ENCODE results near the gene LARP4.
"Not testable (repeated sequence)": the region's sequence is repeated elsewhere in the genome, so short reads cannot be mapped to it uniquely, and the experiment has no call there.

Gene LARP4

DNA sequence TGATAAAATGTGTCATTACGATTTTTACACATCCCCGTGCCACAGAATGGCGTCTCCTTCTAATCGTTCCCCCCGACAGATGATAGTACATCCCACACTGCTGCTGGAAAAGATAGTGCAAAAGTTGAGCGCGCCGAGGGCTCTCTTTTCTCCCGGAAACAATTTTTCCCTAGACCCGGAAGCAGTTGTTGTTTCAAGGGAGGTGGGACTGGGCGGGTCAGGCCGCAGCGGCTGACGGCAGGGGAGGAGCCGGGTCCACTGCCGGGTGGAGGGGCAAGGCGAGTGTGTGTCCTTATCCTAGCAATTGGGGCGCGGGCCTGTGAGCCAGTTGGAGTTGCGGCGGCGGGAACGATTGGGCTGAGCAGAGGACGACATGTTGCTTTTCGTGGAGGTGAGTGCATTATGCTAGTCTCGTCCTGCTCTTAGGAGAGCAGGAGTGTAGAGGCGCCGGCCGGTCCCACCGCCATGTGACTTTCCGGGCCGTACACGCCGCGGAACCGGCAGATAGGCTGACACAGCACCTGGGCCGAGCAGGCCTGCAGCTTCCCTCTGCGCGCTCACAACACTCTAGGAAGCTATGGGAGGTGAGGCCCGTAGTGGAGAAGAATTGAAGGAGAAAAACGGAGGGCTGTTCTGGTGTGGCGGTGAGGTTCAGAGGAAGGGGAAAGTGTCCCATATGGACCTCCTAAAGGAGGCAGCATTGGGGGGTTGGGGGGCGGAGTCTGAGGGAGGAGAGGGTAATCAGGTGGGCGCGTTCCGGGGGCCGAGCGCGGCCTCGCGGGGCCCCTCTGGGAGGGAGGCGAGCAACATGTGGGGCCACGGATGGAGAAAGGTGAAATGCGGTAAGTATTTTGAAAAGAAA, at the start of gene LARP4:
Gene LARP4, plus strand, starts transcription at position 248 of the 862 bp plus-strand sequence. Its CDS starts 126 bp downstream, at position 374.
- peak; percentile 94 for DNase-seq

DNA sequence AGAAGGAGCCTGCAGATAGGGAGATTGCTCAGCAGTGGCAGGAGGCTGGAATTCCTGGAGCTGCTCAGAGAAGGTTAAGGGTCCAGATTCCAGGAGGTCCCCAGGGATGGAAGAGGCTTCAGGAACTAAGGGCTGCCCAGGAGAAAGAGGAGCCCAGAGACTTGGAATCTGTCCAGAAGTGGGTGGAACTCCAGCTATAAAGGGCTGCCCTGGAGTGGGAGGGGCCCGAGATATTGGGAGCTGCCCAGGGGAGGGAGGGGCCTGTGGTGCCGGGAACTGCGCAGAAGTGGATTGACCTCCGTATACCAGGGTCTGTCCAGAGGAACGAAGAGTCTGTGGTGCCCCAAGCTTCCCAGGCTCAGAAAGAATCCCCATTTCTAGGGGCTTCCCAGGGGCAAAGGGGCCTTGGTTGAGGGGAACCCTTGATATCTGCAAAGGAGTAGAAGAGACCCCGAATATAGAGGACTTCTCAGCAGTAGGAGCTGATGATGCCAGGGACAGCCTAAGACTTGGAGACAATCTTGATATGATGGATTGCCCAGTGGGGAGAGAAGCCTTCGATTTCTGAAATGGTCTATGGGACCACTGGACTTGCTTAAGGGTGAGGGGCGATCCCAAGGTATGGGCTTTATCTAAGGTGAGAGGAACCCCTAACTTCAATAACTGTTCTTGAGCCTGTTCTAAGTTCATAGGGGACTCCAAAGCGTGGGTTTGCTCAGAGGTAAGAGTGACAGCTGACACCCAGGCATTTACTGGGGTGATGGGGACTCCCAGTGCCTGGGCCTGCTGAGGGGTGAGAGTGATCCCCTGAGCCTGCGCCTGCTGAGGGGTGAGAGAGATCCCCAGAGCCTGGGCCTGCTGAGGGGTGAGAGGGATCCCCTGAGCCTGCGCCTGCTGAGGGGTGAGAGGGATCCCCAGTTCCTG, 49.3 kb upstream of the LARP4 start:
- DNase-seq: no peak

GRCh38 chr12:50353404-50353803, 47.3 kb upstream of the LARP4 start:
- DNase-seq: no peak

DNA sequence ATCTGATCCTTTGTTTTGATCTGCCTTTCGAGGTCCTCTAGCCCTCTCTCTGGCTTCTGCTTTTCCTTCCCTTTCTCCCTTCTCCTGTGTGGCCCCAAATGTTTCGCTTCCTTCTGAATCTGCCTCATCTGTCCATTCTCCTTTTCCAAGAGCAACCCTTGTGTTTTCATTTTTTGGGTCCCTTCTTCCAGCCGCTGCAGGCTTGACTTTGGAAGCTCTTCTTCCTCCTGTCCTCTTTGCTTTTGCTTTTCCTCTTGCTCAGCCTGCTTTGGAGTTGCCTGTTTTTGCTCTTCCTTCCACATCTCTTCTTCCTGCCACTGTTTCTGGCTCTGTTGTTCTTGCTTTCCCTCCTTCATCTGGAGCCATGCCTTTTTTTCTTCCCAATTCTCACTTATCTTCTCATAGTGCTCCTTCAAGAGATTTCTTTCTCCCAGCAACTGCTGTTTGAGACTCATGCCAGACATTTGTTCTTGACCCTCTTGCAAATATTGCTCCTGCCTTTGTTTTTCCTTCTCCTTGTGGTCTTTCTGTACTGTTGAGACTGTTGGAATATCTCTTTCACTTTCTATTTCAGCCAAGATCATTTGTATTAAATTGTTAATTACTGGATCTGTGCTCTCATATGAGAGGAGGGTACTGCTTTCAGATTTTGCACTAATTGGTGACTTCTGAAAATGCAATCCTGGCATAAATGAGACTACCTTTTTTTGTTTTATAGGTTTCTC, 46.7 kb upstream of the LARP4 start:
- DNase-seq: peak; percentile 11

DNA sequence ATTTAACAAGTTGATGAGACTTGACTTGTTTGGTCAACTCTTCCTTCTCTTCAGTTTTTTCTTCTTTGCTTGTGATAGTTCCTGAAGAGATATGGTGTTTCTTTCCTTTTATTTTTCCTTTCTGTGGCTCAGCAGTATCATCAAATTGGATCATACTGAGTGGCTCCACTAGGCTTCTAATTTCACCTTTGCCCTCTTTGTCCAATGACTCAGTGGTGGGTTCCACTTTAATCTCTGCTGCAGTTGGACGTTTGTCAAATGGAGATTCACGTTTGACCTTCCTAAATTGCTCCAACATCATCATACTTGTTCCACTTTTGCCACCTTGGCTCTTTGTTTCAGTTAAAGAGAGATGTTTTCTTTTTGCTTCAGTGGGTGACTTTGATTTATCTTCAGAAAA, 45.8 kb upstream of the LARP4 start:
- no peak for DNase-seq

DNA sequence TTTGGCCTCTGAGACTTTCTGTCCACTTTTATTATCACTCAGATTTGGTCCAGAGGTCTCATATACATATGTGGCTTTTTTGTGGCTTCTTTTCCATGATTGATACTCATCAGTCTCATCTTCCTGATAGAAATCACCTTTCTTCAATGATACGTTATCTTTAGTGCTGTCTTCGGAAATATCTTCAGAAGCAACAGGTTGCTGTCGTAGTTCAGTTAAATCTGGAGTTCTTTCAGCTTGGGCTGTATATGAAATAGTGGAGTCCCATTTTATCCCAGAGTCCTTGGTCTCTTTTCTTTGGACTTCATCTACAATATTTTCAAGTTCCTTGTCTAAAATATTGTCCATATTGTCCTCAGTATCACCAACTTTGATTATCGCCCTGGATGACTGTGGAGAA, 45.3 kb upstream of the LARP4 start:
- DNase-seq: no peak

DNA sequence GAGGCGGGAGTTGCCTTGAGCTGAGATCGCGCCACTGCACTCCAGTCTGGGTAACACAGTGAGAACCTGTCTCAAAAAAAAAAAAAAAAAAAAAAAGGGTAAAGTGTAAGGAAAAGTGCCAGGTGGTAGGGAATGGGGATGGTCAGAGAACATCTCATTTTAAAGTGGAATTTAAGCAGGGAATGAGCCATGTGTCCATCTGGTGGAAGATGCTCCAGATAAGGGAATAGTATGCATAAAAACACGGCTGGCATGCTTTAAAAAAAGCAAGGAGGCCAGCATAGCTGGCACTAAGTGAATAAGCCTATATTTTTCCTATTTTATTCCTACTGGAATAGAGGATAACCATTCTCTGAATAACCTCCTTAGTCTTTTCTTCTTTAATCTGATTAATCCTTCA, 38.0 kb upstream of the LARP4 start:
- DNase-seq: no peak

DNA sequence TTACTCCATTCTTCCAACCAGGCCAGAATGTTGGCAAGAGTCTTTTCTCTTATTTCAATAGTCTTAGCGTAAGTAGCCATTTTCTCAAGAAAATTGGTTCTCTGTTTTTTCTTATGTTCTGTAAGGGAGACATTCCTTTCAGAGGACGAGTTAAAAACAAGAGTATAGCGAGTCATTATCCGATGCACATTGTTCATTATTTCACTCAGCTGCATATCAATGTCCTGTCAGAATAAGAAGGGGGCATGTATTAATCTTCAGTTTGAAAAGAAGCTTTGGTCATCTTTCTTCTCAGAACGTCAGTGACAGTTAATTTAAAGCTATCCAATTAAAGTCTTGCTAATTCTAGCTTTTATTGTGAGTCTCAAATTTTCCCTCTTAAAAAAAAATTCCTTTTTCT, 37.5 kb upstream of the LARP4 start:
- no peak for DNase-seq

DNA sequence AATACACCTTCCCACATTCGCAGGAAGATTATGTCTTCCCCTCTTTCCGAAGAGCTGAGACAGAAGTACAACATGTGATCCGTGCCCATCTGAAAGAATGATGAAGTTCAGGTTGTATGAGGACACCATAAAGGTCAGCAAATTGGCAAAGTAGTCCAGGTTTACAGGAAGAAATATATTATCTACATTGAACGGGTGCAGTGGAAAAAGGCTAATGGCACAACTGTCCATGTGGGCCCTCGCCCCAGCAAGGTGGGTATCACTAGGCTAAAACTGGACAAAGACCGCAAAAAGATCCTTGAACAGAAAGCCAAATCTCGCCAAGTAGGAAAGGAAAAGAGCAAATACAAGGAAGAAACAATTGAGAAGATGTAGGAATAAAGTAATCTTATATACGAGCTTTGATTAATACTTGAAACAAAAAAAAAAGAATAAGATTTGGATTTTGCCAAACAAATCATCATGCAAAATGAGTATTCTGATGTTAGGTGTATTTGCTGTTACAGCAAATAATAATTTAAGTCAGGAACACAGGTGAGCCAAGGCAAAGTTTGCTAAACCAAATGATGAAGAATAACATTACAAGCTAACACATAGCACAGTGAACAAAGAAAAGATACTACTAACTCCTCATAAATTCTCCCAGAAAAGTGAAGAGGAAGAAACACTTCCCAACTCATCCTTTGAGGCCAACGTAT, 34.8 kb upstream of the LARP4 start:
- DNase-seq: no peak

DNA sequence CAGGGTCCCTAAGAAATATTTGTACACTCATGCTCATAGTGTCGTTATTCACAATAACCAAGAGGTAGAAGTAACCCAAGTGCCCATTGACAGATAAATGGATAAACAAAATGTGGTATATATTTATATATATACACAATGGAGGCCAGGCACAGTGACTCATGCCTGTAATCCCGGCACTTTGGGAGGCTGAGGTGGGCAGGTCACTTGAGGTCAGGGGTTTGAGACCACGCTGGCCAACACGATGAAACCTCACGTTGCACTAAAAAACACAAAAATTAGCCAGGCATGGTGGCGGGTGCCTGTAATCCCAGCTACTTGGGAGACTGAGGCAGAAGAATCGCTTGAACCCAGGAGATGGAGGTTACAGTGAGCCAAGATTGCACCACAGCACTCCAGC, 30.0 kb upstream of the LARP4 start:
- DNase-seq: not testable (repeated sequence)

- no peak for DNase-seq
These were observed 24.9 kb upstream of the LARP4 start for GRCh38 chr12:50375802-50376201.

DNA sequence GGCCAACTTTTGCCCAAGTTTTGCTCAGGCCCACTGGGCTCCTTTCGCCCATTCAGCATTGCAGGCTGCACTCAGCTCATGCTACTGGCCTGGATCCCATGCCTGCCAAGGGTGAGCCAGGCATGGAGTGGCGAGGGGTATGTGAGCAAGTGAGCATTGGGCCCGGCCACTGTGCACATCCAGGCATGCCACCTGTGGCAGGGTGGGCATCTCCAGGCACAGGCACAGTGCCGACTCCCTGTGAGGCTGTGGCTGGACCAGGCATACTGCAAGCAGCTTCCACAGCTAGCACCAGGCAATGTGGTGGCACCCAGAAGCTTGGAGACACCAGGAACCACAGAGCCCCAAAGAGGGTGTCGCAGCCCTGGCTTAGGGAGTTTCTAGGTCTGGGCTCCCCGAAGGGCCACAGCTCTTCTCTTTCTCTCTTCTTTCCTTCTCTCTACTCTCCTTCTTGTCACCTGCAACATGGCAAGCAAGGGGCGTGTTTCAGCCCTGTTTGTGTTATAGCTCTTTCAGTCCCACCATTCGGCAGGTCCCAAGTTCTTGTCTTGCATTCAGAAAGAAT, 19.8 kb upstream of the LARP4 start:
- no peak for DNase-seq

DNA sequence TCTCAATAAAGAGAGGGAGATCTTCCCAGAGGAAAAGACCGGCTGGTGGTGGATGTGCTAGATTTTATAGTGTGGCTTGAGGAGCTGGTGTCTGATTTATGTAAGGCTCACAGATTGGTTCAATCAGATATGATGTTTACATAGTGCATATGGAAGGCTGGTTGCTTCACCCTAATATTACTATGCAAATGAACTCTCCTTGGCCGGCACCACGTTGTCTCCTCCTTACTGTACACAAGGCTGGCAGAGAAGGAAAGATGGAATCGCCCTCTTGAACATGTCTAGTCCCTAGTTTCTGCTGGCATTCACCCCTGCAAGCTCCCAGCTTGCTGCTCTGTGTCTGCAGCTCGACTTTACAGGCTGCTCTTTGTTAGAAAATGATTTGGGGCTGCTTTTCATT, 13.2 kb upstream of the LARP4 start:
- DNase-seq: no peak

GRCh38 chr12:50387972-50388478, 12.7 kb upstream of the LARP4 start:
- no peak for DNase-seq

DNA sequence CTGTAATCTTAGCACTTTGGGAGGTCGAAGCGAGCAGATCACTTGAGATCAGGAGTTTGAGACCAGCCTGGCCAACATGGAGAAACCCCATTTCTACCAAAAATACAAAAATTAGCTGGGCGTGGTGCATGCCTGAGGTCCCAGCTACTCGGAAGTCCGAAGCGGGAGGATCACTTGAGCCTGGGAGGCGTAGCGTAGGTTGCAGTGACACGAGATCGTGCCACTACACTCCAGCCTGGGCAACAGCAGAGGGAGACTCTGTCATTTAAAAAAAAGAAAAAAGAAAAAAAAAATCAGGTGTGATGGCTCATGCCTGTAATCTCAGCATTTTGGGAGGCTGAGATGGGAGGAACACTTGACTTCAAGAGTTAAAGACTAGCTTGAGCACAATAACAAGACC, 11.9 kb upstream of the LARP4 start:
- not testable (repeated sequence) for DNase-seq

DNA sequence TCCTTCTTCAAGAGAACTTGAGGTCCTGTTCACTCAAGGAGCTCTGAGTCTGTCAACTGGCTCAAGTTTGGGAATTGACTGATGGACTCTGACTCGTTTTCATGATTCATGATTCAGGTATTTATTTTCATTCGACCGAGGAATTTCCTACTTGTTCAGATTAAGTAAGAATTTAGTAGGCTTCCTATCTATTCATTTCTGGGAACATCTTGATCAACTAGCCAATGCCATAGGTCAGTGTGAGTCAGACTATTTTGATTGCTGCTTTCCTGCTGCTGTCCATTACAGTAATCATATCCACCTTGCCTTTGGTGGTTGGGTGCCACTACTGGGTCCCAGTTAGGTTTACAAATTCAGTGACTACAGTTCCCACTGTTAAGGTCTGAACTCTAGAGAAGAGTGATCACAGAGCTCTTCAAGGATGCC, 10.4 kb upstream of the LARP4 start:
- DNase-seq: no peak

DNA sequence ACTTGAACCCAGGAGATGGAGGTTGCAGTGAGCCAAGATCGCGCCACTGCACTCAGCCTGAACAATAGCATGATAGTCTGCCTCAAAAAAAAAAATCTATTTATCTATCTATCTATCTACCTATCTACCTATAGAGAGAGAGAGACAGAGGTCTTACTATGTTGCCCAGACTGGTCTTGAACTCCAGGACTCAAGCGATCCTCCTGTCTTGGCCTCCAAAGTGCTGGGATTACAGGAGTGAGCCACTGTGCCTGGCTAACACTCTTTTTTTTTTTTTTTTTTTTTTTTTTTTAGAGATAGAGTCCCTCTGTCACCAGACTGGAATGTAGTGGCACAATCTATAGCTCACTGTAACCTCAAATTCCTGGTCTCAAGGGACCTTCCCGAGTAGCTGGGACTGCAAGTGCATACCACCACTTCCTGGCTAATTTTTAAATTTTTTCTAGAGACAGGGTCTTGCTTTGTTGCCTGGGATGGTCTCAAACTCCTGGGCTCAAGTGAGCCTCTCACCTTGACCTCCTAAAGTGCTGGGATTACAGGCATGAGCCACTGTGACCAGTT, 6.1 kb upstream of the LARP4 start:
- DNase-seq: no peak

DNA sequence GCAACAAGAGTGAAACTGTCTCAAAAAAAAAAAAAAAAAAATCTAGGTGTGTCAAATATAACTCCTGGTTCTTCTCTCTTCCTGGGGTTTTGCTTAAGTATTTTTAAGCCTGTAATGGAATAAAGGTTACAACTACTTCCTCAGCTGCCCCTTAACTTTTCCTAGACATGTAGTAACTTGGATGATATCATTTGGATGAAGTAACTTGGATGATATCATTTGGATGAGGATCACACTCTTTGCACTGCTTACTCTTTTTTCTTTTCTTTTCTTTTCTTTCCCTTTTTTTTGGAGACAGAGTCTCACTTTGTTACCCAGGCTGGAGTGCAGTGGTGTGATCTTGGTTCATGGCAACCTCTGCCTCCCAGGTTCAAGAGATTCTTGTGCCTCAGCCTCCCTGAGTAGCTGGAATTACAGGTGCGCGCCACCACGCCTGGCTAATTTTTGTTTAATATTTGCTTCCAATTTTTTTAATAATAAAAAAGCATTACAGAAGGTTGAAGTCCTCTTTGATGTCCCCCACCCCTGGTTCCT, 3.5 kb upstream of the LARP4 start:
- peak; percentile 84 for DNase-seq

DNA sequence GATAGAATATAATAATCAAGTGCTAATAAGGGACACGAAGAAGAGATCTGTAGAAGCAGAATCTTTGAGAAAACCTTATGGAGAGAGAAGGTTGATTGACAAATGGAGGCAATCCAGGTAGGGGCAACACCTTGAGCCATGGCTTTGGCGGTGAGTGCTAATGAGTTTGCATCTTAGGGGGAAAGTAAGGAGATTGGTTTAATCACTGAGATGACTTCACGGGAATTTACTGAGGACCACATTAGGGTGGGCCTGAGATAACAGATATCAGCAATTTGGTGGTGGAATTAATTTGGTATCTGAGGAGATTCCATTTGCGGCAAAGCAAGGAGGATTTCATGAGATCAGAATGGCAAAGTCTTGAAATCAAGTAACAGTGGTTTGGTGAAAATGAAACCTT, 1.8 kb upstream of the LARP4 start:
- no peak for DNase-seq

GRCh38 chr12:50400104-50400637, 514 bp upstream of the LARP4 start:
- DNase-seq: no peak

DNA sequence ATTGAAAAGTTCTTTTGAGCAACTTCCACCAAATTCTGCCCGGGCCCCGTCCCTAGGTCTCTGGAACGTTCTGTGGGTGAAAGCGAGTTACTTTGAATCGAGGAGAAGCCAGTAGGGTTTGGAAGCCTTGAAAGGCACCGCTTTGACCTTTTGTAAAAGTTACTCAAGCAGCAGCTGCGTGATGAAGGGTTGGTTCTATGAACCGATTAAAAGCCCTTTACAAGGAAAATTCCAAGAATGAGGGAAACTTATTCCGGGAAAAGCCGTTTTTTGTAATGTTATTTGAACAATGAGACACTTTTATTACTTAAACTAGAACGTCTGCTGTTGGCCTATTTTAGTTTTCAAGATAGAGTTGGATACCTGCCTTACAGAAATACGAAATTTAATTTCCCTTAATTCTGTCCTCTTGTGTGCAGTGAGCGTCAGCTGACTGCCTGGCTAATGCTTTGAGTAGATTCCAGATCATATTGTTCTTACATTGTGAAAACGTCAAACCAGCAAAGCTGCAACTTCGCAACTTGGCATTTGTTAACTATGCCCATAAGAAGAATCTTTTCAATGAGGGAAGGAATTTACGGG, 906 bp downstream of the LARP4 start:
- peak; percentile 63 for DNase-seq
